SJCRH30 (cell line): ENCODE data around the gene TNFSF15. TPM values are rescaled to one million over a fixed set of nuclear protein-coding genes. Genes with fewer than 3 reads are reported as not detected.
A peak's percentile ranks its signal among the peaks of the same experiment; 100 is the strongest.

Source experiments
- DNase-seq, 2 experiments: peaks; one replicate each; pipeline ENCODE4 v3.0.0-alpha.2; 2015 to 2020
- H3K27ac ChIP-seq: fragments of 250-450 bp; sonication (Bioruptor Pico); 2 replicates; pipeline ENCODE4 v1.5.1; 2020; ENCODE audit warnings: mild to moderate bottlenecking, moderate library complexity
- H3K27me3 ChIP-seq: fragments of 250-450 bp; sonication (Bioruptor Pico); 2 replicates; pipeline ENCODE4 v1.5.1; 2020; ENCODE audit warnings: mild to moderate bottlenecking, moderate library complexity
- H3K36me3 ChIP-seq: fragments of 250-450 bp; sonication (Bioruptor Pico); 2 replicates; pipeline ENCODE4 v1.5.1; 2020; ENCODE audit warnings: mild to moderate bottlenecking, moderate library complexity
- H3K4me1 ChIP-seq: fragments of 250-450 bp; sonication (Bioruptor Pico); 2 replicates; pipeline ENCODE4 v1.5.1; 2020; ENCODE audit warnings: mild to moderate bottlenecking, moderate library complexity
- H3K4me3 ChIP-seq: fragments of 250-450 bp; sonication (Bioruptor Pico); 2 replicates; pipeline ENCODE4 v1.5.1; 2020; ENCODE audit warnings: mild to moderate bottlenecking, moderate library complexity
- H3K9me3 ChIP-seq: fragments of 250-450 bp; sonication (Bioruptor Pico); replicated peaks from 2 replicates; pipeline ENCODE4 v1.5.1; 2020; ENCODE audit warnings: mild to moderate bottlenecking, moderate library complexity
- total RNA-seq: library from RNA; depleted of rRNA; stranded (reverse); fragments of >200 nt; shearing (Covaris generic); gene quantifications from 2 replicates; pipeline ENCODE4 v1.2.3, GENCODE V29; 2014; rRNA removed

The TNFSF15 gene
- total RNA-seq: 1.0 and 1.1 TPM in 2 replicates

GRCh38 chr9:114805670-114806525 is at the start of gene TNFSF15:
Gene TNFSF15 (minus strand): TSS chr9:114806039. CDS start chr9:114806012, 27 bp downstream.
- DNase-seq: peak; percentile 54 to 70
- Histone ChIP-seq H3K27me3 (no peaks in the 10 kb centered on the region), H3K4me3 (peak within 1 kb of the TSS; percentile 31), H3K9me3 (no peaks in the 10 kb centered on the region), H3K4me1 (peaks cover 35% of the 10 kb centered on the region), H3K36me3 (no peaks in the 10 kb centered on the region), H3K27ac (peak within 1 kb of the TSS; percentile 55)

- Histone ChIP-seq H3K9me3 (no peaks in the 10 kb centered on the region), H3K36me3 (no peaks in the 10 kb centered on the region), H3K4me3 (no peak overlapping the region), H3K4me1 (no peaks in the 10 kb centered on the region), H3K27ac (no peak overlapping the region), H3K27me3 (0 out of 2 replicates have a peak, but pooled peaks cover 1% of the 10 kb centered on the region)
- DNase-seq: no peak
Observed at GRCh38 chr9:114855488-114855887, 49.6 kb upstream of the TNFSF15 start.

- Histone ChIP-seq H3K27ac (no peak overlapping the region), H3K4me1 (no peaks in the 10 kb centered on the region), H3K36me3 (no peaks in the 10 kb centered on the region), H3K27me3 (no peaks in the 10 kb centered on the region), H3K4me3 (no peak overlapping the region), H3K9me3 (no peaks in the 10 kb centered on the region)
- DNase-seq: no peak
Observed at GRCh38 chr9:114854736-114855355, 49.0 kb upstream of the TNFSF15 start.

GRCh38 chr9:114853071-114853855 is 47.4 kb upstream of the TNFSF15 start:
- Histone ChIP-seq H3K9me3 (no peaks in the 10 kb centered on the region), H3K4me1 (no peaks in the 10 kb centered on the region), H3K27ac (no peak overlapping the region), H3K36me3 (no peaks in the 10 kb centered on the region), H3K27me3 (no peaks in the 10 kb centered on the region), H3K4me3 (no peak overlapping the region)
- no peak for DNase-seq

GRCh38 chr9:114852050-114852594 is 46.3 kb upstream of the TNFSF15 start:
- Histone ChIP-seq H3K27me3 (no peaks in the 10 kb centered on the region), H3K27ac (no peak overlapping the region), H3K4me1 (no peaks in the 10 kb centered on the region), H3K4me3 (no peak overlapping the region), H3K36me3 (no peaks in the 10 kb centered on the region), H3K9me3 (no peaks in the 10 kb centered on the region)
- DNase-seq: no peak

GRCh38 chr9:114851306-114851705 is 45.5 kb upstream of the TNFSF15 start:
- no peaks in the 10 kb centered on the region for H3K9me3 ChIP-seq
- H3K4me3 ChIP-seq: no peak overlapping the region
- no peaks in the 10 kb centered on the region for H3K36me3 ChIP-seq
- DNase-seq: peak in 1 of 2 experiments; percentile 5
- H3K27ac ChIP-seq: no peak overlapping the region
- no peaks in the 10 kb centered on the region for H3K4me1 ChIP-seq
- H3K27me3 ChIP-seq: no peaks in the 10 kb centered on the region

GRCh38 chr9:114850871-114851270 is 45.0 kb upstream of the TNFSF15 start:
- DNase-seq: no peak
- H3K4me1 ChIP-seq: no peaks in the 10 kb centered on the region
- no peak overlapping the region for H3K27ac ChIP-seq
- no peaks in the 10 kb centered on the region for H3K9me3 ChIP-seq
- H3K4me3 ChIP-seq: no peak overlapping the region
- no peaks in the 10 kb centered on the region for H3K36me3 ChIP-seq
- H3K27me3 ChIP-seq: no peaks in the 10 kb centered on the region

GRCh38 chr9:114849450-114849849 is 43.6 kb upstream of the TNFSF15 start:
- Histone ChIP-seq H3K36me3 (no peaks in the 10 kb centered on the region), H3K4me3 (no peak overlapping the region), H3K9me3 (no peaks in the 10 kb centered on the region), H3K4me1 (no peaks in the 10 kb centered on the region), H3K27me3 (no peaks in the 10 kb centered on the region), H3K27ac (no peak overlapping the region)
- no peak for DNase-seq

- H3K27ac ChIP-seq: no peak overlapping the region
- H3K9me3 ChIP-seq: no peaks in the 10 kb centered on the region
- H3K4me3 ChIP-seq: no peak overlapping the region
- H3K27me3 ChIP-seq: no peaks in the 10 kb centered on the region
- DNase-seq: no peak
- no peaks in the 10 kb centered on the region for H3K36me3 ChIP-seq
- H3K4me1 ChIP-seq: no peaks in the 10 kb centered on the region
Observed at GRCh38 chr9:114847492-114848417, 41.9 kb upstream of the TNFSF15 start.

- H3K4me1 ChIP-seq: no peaks in the 10 kb centered on the region
- no peak for DNase-seq
- no peak overlapping the region for H3K27ac ChIP-seq
- H3K27me3 ChIP-seq: no peaks in the 10 kb centered on the region
- no peaks in the 10 kb centered on the region for H3K9me3 ChIP-seq
- no peaks in the 10 kb centered on the region for H3K36me3 ChIP-seq
- H3K4me3 ChIP-seq: no peak overlapping the region
Observed at GRCh38 chr9:114845373-114845772, 39.5 kb upstream of the TNFSF15 start.

GRCh38 chr9:114844766-114845165 is 38.9 kb upstream of the TNFSF15 start:
- Histone ChIP-seq H3K27ac (no peak overlapping the region), H3K27me3 (no peaks in the 10 kb centered on the region), H3K4me3 (no peak overlapping the region), H3K4me1 (no peaks in the 10 kb centered on the region), H3K9me3 (no peaks in the 10 kb centered on the region), H3K36me3 (no peaks in the 10 kb centered on the region)
- DNase-seq: no peak

- Histone ChIP-seq H3K4me1 (no peaks in the 10 kb centered on the region), H3K36me3 (no peaks in the 10 kb centered on the region), H3K27me3 (no peaks in the 10 kb centered on the region), H3K4me3 (no peak overlapping the region), H3K9me3 (no peaks in the 10 kb centered on the region), H3K27ac (no peak overlapping the region)
- DNase-seq: no peak
Observed at GRCh38 chr9:114837923-114838322, 32.1 kb upstream of the TNFSF15 start.

GRCh38 chr9:114836769-114837168 is 30.9 kb upstream of the TNFSF15 start:
- H3K36me3 ChIP-seq: no peaks in the 10 kb centered on the region
- H3K27me3 ChIP-seq: no peaks in the 10 kb centered on the region
- no peak overlapping the region for H3K4me3 ChIP-seq
- H3K4me1 ChIP-seq: no peaks in the 10 kb centered on the region
- peaks cover 6% of the 10 kb centered on the region; the same call in 1 of the 2 replicates for H3K9me3 ChIP-seq
- DNase-seq: no peak
- H3K27ac ChIP-seq: no peak overlapping the region

GRCh38 chr9:114834386-114834785 is 28.5 kb upstream of the TNFSF15 start:
- Histone ChIP-seq H3K27ac (no peak overlapping the region), H3K27me3 (no peaks in the 10 kb centered on the region), H3K4me1 (no peaks in the 10 kb centered on the region), H3K4me3 (no peak overlapping the region), H3K9me3 (peaks cover 6% of the 10 kb centered on the region; the same call in 1 of the 2 replicates), H3K36me3 (no peaks in the 10 kb centered on the region)
- no peak for DNase-seq
